ENCODE data around the gene KSR2.

DNA sequence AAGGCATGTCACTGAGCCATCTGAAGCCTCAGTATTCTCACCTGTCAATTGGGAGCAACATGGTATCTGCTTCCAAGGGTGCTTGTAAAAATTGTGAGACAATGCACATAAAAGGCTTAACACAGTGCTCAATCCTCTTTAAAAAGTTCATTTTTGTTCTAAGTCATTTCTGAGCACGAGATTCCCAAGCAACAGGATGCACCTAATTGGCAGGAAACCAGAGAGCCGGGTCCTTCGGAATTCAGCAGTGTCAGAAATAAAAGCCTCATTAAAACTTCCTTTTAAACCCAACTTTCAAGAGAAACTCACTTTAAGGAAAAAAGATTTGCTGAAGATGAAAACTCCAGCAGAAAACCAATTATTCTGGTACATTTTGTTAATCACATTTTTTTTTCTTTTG, 494.9 kb downstream of the KSR2 start:
- TF ChIP-seq, protein P1, sequence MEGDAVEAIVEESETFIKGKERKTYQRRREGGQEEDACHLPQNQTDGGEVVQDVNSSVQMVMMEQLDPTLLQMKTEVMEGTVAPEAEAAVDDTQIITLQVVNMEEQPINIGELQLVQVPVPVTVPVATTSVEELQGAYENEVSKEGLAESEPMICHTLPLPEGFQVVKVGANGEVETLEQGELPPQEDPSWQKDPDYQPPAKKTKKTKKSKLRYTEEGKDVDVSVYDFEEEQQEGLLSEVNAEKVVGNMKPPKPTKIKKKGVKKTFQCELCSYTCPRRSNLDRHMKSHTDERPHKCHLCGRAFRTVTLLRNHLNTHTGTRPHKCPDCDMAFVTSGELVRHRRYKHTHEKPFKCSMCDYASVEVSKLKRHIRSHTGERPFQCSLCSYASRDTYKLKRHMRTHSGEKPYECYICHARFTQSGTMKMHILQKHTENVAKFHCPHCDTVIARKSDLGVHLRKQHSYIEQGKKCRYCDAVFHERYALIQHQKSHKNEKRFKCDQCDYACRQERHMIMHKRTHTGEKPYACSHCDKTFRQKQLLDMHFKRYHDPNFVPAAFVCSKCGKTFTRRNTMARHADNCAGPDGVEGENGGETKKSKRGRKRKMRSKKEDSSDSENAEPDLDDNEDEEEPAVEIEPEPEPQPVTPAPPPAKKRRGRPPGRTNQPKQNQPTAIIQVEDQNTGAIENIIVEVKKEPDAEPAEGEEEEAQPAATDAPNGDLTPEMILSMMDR (IDR thresholded peaks at IDR 0.05), result no peak
- TF ChIP-seq EP300 (IDR thresholded peaks at IDR 0.05) (no peak), POLR2A (IDR thresholded peaks at IDR 0.05) (no peak)

Measured in ovary (tissue), 3 donors.